HepG2 (cell line): Measurements from ENCODE around the gene RNF13. TPM values are rescaled to one million over a fixed set of nuclear protein-coding genes. Genes with fewer than 3 reads are reported as not detected.
A peak's percentile ranks its signal among the peaks of the same experiment; 100 is the strongest.

Experiments used
- BCL6 ChIP-seq: IDR thresholded peaks from 2 replicates; pipeline ENCODE4 v1.6.1; 2016; ENCODE audit warnings: missing genetic modification reagents, missing compliant biosample characterization
- ESRRA ChIP-seq: sonication (generic); formaldehyde crosslinking; IDR thresholded peaks from 2 replicates; pipeline ENCODE4 v1.5.1; 2020; ENCODE audit warnings: mild to moderate bottlenecking, low read depth, missing genetic modification reagents
- FOXC1 ChIP-seq: sonication (generic); formaldehyde crosslinking; IDR thresholded peaks from 2 replicates; pipeline ENCODE4 v1.8.0; 2022; ENCODE audit warnings: mild to moderate bottlenecking, missing genetic modification reagents, borderline replicate concordance
- IKZF4 ChIP-seq: sonication (generic); formaldehyde crosslinking; IDR thresholded peaks from 2 replicates; pipeline ENCODE4 v1.5.1; 2020; ENCODE audit warnings: borderline replicate concordance, mild to moderate bottlenecking, low read depth, missing genetic modification reagents; ENCODE audit errors: not compliant biosample characterization
- KAT7 ChIP-seq: IDR thresholded peaks from 2 replicates; pipeline ENCODE4 v1.6.1; 2018; ENCODE audit warnings: borderline replicate concordance, missing compliant biosample characterization
- MAF1 ChIP-seq: sonication (generic); formaldehyde crosslinking; IDR thresholded peaks from 2 replicates; pipeline ENCODE4 v1.5.0; 2020; ENCODE audit warnings: missing genetic modification reagents, borderline replicate concordance
- NCOA5 ChIP-seq: sonication (generic); formaldehyde crosslinking; IDR thresholded peaks from 2 replicates; pipeline ENCODE4 v1.4.0; 2020; ENCODE audit warnings: missing genetic modification reagents
- PHB2 ChIP-seq: fragments of 450-650 bp; IDR thresholded peaks from 2 replicates; pipeline ENCODE4 v1.6.1; 2018; ENCODE audit not compliant: partially characterized antibody
- PTBP1 ChIP-seq: fragments of 200-400 bp; formaldehyde crosslinking; IDR thresholded peaks from 2 replicates; pipeline ENCODE4 v1.6.1; 2018; ENCODE audit warnings: low read length, low read depth; ENCODE audit not compliant: poor library complexity, severe bottlenecking
- REL ChIP-seq: sonication (generic); formaldehyde crosslinking; conservative IDR thresholded peaks from 2 replicates; pipeline ENCODE4 v1.8.0; 2022; ENCODE audit warnings: mild to moderate bottlenecking, missing genetic modification reagents, moderate library complexity
- SP2 ChIP-seq: sonication (generic); formaldehyde crosslinking; IDR thresholded peaks from 2 replicates; pipeline ENCODE4 v1.5.1; 2020; ENCODE audit warnings: mild to moderate bottlenecking, missing genetic modification reagents
- SYNCRIP ChIP-seq: fragments of 200-400 bp; formaldehyde crosslinking; IDR thresholded peaks from 2 replicates; pipeline ENCODE4 v1.6.1; 2018; ENCODE audit warnings: mild to moderate bottlenecking, low read depth, low read length; ENCODE audit not compliant: insufficient read depth
- WIZ ChIP-seq: sonication (generic); formaldehyde crosslinking; IDR thresholded peaks from 2 replicates; pipeline ENCODE4 v1.5.1; 2020; ENCODE audit warnings: mild to moderate bottlenecking, missing genetic modification reagents
- ZBTB20 ChIP-seq: sonication (generic); formaldehyde crosslinking; IDR thresholded peaks from 2 replicates; pipeline ENCODE4 v1.8.1; 2023; ENCODE audit warnings: missing genetic modification reagents, low read depth, mild to moderate bottlenecking, borderline replicate concordance
- ZKSCAN1 ChIP-seq: fragments of 150-350 bp; IDR thresholded peaks from 2 replicates; pipeline ENCODE4 v1.6.1; 2014; ENCODE audit warnings: low read length
- ZMYM2 ChIP-seq: sonication (generic); formaldehyde crosslinking; IDR thresholded peaks from 2 replicates; pipeline ENCODE4 v1.8.0; 2022; ENCODE audit warnings: mild to moderate bottlenecking, missing genetic modification reagents
- ZNF337 ChIP-seq: sonication (generic); formaldehyde crosslinking; IDR thresholded peaks from 2 replicates; pipeline ENCODE4 v1.5.1; 2020; ENCODE audit warnings: missing genetic modification reagents, low read depth, mild to moderate bottlenecking, borderline replicate concordance
- ZNF598 ChIP-seq: sonication (generic); formaldehyde crosslinking; IDR thresholded peaks from 2 replicates; pipeline ENCODE4 v1.5.1; 2020; ENCODE audit warnings: mild to moderate bottlenecking, missing genetic modification reagents, borderline replicate concordance
- ZNF605 ChIP-seq: sonication (generic); formaldehyde crosslinking; IDR thresholded peaks from 2 replicates; pipeline ENCODE4 v1.8.0; 2022; ENCODE audit warnings: mild to moderate bottlenecking, missing genetic modification reagents
- ZNF782 ChIP-seq: sonication (generic); formaldehyde crosslinking; IDR thresholded peaks from 2 replicates; pipeline ENCODE4 v1.4.0; 2020; ENCODE audit warnings: missing genetic modification reagents, mild to moderate bottlenecking, borderline replicate concordance
- ZSCAN12 ChIP-seq: sonication (generic); formaldehyde crosslinking; IDR thresholded peaks from 2 replicates; pipeline ENCODE4 v1.9.0; 2021; ENCODE audit warnings: mild to moderate bottlenecking, missing genetic modification reagents
- ZSCAN30 ChIP-seq: sonication (generic); formaldehyde crosslinking; IDR thresholded peaks from 2 replicates; pipeline ENCODE4 v1.5.0; 2020; ENCODE audit warnings: mild to moderate bottlenecking, missing genetic modification reagents
- polyA plus RNA-seq, 8 experiments: library from polyadenylated mRNA; depleted of rRNA in 3 of 8; stranded (reverse) in 7 of 8; unstranded in 1 of 8; fragments of >200 nt; fragmentation: Illumina TruSeq in 4 of 8; extraction: Trizol in 4 of 8; gene quantifications; 2 replicates each; pipeline versions ENCODE4 v1.2.1 to v1.2.3, GENCODE V29; 2011 to 2016; ENCODE audit warnings: low read depth in 4 of 8, missing spikeins in 1 of 8, mixed read lengths in 1 of 8; ENCODE audit not compliant: insufficient read depth in 1 of 8
- total RNA-seq, 5 experiments: library from RNA; depleted of rRNA; stranded (reverse); fragments of >200 nt; fragmentation: Illumina TruSeq; extraction: Trizol; gene quantifications; 2 replicates each; pipeline ENCODE4 v1.2.3, GENCODE V29; 2016; ENCODE audit warnings: low read depth in 1 of 5
- TF ChIP-seq, protein P1 (sequence below): sonication (generic); formaldehyde crosslinking; IDR thresholded peaks from 2 replicates; pipeline ENCODE4 v1.4.0; 2020; ENCODE audit warnings: missing genetic modification reagents
- TF ChIP-seq, protein P2 (sequence below): sonication (generic); IDR thresholded peaks from 2 replicates; pipeline ENCODE4 v1.6.1; 2016; ENCODE audit warnings: low read depth, borderline replicate concordance
- TF ChIP-seq, protein P3 (sequence below): sonication (generic); formaldehyde crosslinking; conservative IDR thresholded peaks from 2 replicates; pipeline ENCODE4 v1.5.0; 2020; ENCODE audit warnings: missing genetic modification reagents
- TF ChIP-seq, protein P4 (sequence below): sonication (generic); formaldehyde crosslinking; IDR thresholded peaks from 2 replicates; pipeline ENCODE4 v1.4.0; 2020; ENCODE audit warnings: missing genetic modification reagents, mild to moderate bottlenecking, borderline replicate concordance

The RNF13 gene
- total and polyA plus RNA-seq, 2 of the 13 experiments (the other 11 are each of a cell fraction or from before 2014, with no cell fraction given), result 39.8 to 46.0 TPM

DNA sequence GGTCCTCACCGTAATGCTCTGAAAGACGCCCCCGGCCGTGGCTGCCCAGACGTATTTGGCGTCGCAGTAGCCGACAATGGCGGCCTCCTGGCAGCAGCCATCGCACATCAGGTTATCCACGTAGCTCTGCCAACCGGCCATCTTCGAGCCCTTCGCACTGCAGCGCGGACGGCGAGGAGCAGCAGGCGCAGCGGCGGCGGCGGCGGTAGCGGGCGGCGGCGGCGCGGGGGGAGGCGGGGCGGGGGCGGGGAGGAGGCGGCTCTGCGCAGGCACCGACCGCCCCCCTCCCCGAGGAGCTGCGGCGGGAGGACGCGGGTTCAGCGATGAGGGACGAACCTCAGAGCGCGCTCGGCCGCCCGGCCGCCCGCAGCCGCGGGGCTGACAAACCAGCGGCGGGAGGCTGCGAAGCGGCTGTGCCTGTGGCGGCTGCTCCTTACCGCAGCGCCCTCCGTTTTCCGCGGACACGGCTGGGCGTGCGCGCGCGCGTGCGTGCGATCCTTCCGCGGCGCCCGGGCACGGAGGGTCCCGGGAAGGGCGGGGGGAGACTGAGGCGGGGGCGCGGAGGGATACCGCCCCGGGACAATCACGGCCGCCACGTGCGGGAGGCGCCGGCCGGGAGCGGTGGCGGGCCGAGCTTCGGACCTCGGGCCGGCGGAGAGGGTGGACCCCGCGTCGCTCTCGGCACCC is 157.8 kb downstream of the RNF13 start, which contains the start of gene PFN2 (continued):
- TF ChIP-seq, protein P1, sequence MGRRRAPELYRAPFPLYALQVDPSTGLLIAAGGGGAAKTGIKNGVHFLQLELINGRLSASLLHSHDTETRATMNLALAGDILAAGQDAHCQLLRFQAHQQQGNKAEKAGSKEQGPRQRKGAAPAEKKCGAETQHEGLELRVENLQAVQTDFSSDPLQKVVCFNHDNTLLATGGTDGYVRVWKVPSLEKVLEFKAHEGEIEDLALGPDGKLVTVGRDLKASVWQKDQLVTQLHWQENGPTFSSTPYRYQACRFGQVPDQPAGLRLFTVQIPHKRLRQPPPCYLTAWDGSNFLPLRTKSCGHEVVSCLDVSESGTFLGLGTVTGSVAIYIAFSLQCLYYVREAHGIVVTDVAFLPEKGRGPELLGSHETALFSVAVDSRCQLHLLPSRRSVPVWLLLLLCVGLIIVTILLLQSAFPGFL (CRISPR knock-in tag), result no peak
- TF ChIP-seq PTBP1 (no peak), ZSCAN30 (CRISPR knock-in tag) (no peak), REL (CRISPR knock-in tag) (peak; percentile 94), ZNF782 (no peak; the same call in 1 of the 2 replicates), ZNF605 (0 out of 2 replicates have a peak, but pooled peaks have one; percentile 45), NCOA5 (CRISPR knock-in tag) (no peak), ESRRA (0 out of 2 replicates have a peak, but pooled peaks have one; percentile 29), MAF1 (peak; percentile 30; the same call in 1 of the 2 replicates), PHB2 (no peak), IKZF4 (CRISPR knock-in tag) (peak; percentile 88), ZNF337 (CRISPR knock-in tag) (no peak), SYNCRIP (no peak), ZNF598 (no peak), WIZ (CRISPR knock-in tag) (no peak), ZKSCAN1 (no peak), BCL6 (CRISPR knock-in tag) (0 out of 2 replicates have a peak, but pooled peaks have one; percentile 34), ZMYM2 (CRISPR knock-in tag) (no peak), ZSCAN12 (CRISPR knock-in tag) (no peak; the same call in 1 of the 2 replicates), KAT7 (peak; percentile 81), ZBTB20 (CRISPR knock-in tag) (no peak; the same call in 1 of the 2 replicates), FOXC1 (CRISPR knock-in tag) (peak; percentile 72; the same call in 1 of the 2 replicates), SP2 (CRISPR knock-in tag) (no peak; the same call in 1 of the 2 replicates)
- TF ChIP-seq, protein P2, sequence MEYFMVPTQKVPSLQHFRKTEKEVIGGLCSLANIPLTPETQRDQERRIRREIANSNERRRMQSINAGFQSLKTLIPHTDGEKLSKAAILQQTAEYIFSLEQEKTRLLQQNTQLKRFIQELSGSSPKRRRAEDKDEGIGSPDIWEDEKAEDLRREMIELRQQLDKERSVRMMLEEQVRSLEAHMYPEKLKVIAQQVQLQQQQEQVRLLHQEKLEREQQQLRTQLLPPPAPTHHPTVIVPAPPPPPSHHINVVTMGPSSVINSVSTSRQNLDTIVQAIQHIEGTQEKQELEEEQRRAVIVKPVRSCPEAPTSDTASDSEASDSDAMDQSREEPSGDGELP, result no peak
- TF ChIP-seq, protein P3, sequence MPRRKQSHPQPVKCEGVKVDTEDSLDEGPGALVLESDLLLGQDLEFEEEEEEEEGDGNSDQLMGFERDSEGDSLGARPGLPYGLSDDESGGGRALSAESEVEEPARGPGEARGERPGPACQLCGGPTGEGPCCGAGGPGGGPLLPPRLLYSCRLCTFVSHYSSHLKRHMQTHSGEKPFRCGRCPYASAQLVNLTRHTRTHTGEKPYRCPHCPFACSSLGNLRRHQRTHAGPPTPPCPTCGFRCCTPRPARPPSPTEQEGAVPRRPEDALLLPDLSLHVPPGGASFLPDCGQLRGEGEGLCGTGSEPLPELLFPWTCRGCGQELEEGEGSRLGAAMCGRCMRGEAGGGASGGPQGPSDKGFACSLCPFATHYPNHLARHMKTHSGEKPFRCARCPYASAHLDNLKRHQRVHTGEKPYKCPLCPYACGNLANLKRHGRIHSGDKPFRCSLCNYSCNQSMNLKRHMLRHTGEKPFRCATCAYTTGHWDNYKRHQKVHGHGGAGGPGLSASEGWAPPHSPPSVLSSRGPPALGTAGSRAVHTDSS, result no peak
- TF ChIP-seq, protein P4, sequence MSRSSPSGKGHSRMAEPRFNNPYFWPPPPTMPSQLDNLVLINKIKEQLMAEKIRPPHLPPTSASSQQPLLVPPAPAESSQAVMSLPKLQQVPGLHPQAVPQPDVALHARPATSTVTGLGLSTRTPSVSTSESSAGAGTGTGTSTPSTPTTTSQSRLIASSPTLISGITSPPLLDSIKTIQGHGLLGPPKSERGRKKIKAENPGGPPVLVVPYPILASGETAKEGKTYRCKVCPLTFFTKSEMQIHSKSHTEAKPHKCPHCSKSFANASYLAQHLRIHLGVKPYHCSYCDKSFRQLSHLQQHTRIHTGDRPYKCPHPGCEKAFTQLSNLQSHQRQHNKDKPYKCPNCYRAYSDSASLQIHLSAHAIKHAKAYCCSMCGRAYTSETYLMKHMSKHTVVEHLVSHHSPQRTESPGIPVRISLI (CRISPR knock-in tag), result no peak; the same call in 1 of the 2 replicates
